Measurements from ENCODE around the gene PTCD2.

Gene PTCD2

GRCh38 chr5:72305194-72306142, 14.7 kb upstream of the PTCD2 start:
- no peaks in the 10 kb centered on the region for H3K9me3 ChIP-seq (ENCODE audit: control insufficient read depth, insufficient read depth, low read depth, low read length)
- CTCF ChIA-PET, result interaction anchor here (0.7 to 0.9 kb wide), 3 partner anchors 241 to 523 kb away, joined by 3 to 4 read pairs (median 3); no protein-coding TSS in a partner anchor
- H3K27ac ChIP-seq (ENCODE audit: extremely low read depth, low read depth, low read length), result no peak overlapping the region
- H3K4me1 ChIP-seq (ENCODE audit: control insufficient read depth, insufficient read depth, low read length), result peaks cover 11% of the 10 kb centered on the region
- H3K4me3 ChIP-seq (ENCODE audit: low read depth, low read length), result no peak overlapping the region
- POLR2A ChIA-PET, result interaction anchor here (2.0 kb wide), 1 partner anchor 15 kb away, joined by 7 read pairs; the partner anchor contains the start of genes MRPS27 and PTCD2
- peaks cover 7 to 14% of the 10 kb centered on the region in 2 experiments for H3K36me3 ChIP-seq (ENCODE audit: control insufficient read depth in 2 of 2, insufficient read depth in 1 of 2, low read length in 2 of 2)
- TF ChIP-seq SETDB1 (IDR thresholded peaks at IDR 0.05; ENCODE audit: insufficient read length, low read length), result no peak
- 0 out of 2 replicates have a peak, but pooled peaks have one; percentile 12 for TF ChIP-seq PRDM6 (tag by site-specific recombination; IDR thresholded peaks at IDR 0.05)

- Histone ChIP-seq H3K4me3 (ENCODE audit: low read depth, low read length) (peak overlapping the region; percentile 86), H3K36me3 (ENCODE audit: control insufficient read depth in 2 of 2, insufficient read depth in 1 of 2, low read length in 2 of 2) (peaks cover 18 to 34% of the 10 kb centered on the region in 2 experiments), H3K4me1 (ENCODE audit: control insufficient read depth, insufficient read depth, low read length) (peaks cover 3% of the 10 kb centered on the region; the same call in 1 of the 2 replicates), H3K27ac (ENCODE audit: extremely low read depth, low read depth, low read length) (peak overlapping the region; percentile 89), H3K9me3 (ENCODE audit: control insufficient read depth, insufficient read depth, low read depth, low read length) (no peaks in the 10 kb centered on the region)
- no peak for TF ChIP-seq ZNF426 (tag by site-specific recombination; IDR thresholded peaks at IDR 0.05)
- no peak for TF ChIP-seq ZNF274 (IDR thresholded peaks at IDR 0.05; ENCODE audit: low read length)
- TF ChIP-seq ZNF274 (tag by site-specific recombination; IDR thresholded peaks at IDR 0.05; ENCODE audit: borderline replicate concordance), result no peak
- no peak for TF ChIP-seq ZBTB26 (tag by site-specific recombination; optimal IDR thresholded peaks at IDR 0.05)
- TF ChIP-seq SETDB1 (IDR thresholded peaks at IDR 0.05; ENCODE audit: insufficient read length, low read length), result no peak
- TF ChIP-seq ZNF280C (tag by site-specific recombination; IDR thresholded peaks at IDR 0.05), result no peak
- ChIA-PET POLR2A (interaction anchor here (1.1 to 2.1 kb wide), 4 partner anchors 11 to 141 kb away, joined by 4 to 25 read pairs (median 8); partner anchors contain the start of genes MRPS27 and PTCD2), CTCF (interaction anchor here (0.6 to 3.2 kb wide), 15 partner anchors 11 to 525 kb away, joined by 3 to 17 read pairs (median 4); partner anchors contain the start of genes MRPS27 and PTCD2)
Measured at GRCh38 chr5:72307573-72307967, 12.6 kb upstream of the PTCD2 start.

GRCh38 chr5:72307968-72308852, 12.0 kb upstream of the PTCD2 start:
- CTCF ChIA-PET, result interaction anchor here (0.6 to 3.2 kb wide), 34 partner anchors 9 to 893 kb away, joined by 3 to 17 read pairs (median 4); partner anchors contain the start of genes MRPS27 and PTCD2
- no peaks in the 10 kb centered on the region for H3K9me3 ChIP-seq (ENCODE audit: control insufficient read depth, insufficient read depth, low read depth, low read length)
- peak overlapping the region; percentile 86 for H3K4me3 ChIP-seq (ENCODE audit: low read depth, low read length)
- peaks cover 3% of the 10 kb centered on the region; the same call in 1 of the 2 replicates for H3K4me1 ChIP-seq (ENCODE audit: control insufficient read depth, insufficient read depth, low read length)
- POLR2A ChIA-PET, result interaction anchor here (1.0 to 2.1 kb wide), 5 partner anchors 10 to 201 kb away, joined by 4 to 25 read pairs (median 5); partner anchors contain the start of genes MAP1B, MRPS27 and PTCD2
- H3K27ac ChIP-seq (ENCODE audit: extremely low read depth, low read depth, low read length), result peak overlapping the region; percentile 89
- H3K36me3 ChIP-seq (ENCODE audit: control insufficient read depth in 2 of 2, insufficient read depth in 1 of 2, low read length in 2 of 2), result peaks cover 20 to 39% of the 10 kb centered on the region in 2 experiments
- TF ChIP-seq ZBTB20 (tag by site-specific recombination; IDR thresholded peaks at IDR 0.05) (peak; percentile 94), ZNF324 (tag by site-specific recombination; IDR thresholded peaks at IDR 0.05) (peak; percentile 78), ZNF654 (tag by site-specific recombination; IDR thresholded peaks at IDR 0.05; ENCODE audit: low read depth) (peak; percentile 87), ZBTB1 (tag by site-specific recombination; IDR thresholded peaks at IDR 0.05) (no peak), ZNF132 (tag by site-specific recombination; IDR thresholded peaks at IDR 0.05; ENCODE audit: borderline replicate concordance) (no peak), ZNF610 (tag by site-specific recombination; IDR thresholded peaks at IDR 0.05; ENCODE audit: borderline replicate concordance) (peak; percentile 66; the same call in 1 of the 2 replicates), ZNF600 (tag by site-specific recombination; IDR thresholded peaks at IDR 0.05) (peak; percentile 99), ZEB2 (tag by site-specific recombination; IDR thresholded peaks at IDR 0.05) (peak; percentile 79; the same call in 1 of the 2 replicates), ZNF302 (tag by site-specific recombination; IDR thresholded peaks at IDR 0.05; ENCODE audit: low read depth) (no peak), BCL11B (tag by site-specific recombination; IDR thresholded peaks at IDR 0.05; ENCODE audit: low read depth) (0 out of 2 replicates have a peak, but pooled peaks have one; percentile 43), ZNF148 (tag by site-specific recombination; IDR thresholded peaks at IDR 0.05; ENCODE audit: borderline replicate concordance) (no peak)

Data from HEK293 (cell line).